Measurements from ENCODE around the gene MTFR2.

MTFR2 gene

DNA sequence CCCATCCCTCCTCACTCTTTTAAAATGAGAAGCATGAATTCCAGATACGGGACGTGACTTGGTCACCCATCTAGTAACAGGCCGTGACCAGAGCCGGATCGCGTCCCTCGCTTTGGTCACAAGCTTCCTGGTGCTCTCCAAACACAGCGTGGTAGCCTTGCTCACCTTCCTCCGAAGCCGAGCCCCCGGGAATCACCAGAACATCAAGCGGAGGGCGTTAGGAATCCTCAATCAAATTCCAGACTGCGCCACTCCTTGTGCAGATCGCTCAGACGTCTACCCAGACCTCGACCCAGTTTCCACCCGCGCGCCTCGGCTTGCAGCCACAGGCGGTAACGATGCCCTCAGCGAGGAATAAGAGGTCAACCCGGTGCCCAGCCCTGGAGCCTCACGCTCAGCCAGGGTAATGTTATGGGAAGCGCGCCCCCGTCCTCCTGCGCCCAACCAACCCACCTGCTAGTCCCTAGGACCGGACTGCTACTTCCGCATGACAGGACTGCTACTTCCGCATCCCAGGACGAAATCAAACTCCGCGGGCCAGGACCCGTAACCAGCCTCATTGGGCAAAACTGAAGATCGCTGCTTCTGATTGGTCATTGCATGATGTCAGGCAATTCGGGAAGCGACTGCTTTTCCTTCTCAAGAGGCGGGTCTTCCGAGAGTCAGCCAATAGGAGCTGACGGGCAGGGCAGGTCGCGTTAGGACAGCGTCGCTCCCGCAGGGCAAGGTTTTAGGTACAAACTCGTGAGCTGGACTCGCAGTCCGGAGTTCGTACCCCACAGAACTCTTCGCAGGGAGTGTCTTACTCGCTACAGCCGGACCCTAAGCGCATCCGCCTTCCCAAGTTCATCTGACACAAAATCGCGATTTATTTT, at the start of gene MTFR2:
Gene MTFR2 (minus strand): TSS at position 501 of the 875 bp plus-strand sequence. CDS start 1,212 bp downstream, outside the sequence.
- peak; percentile 98 for DNase-seq

DNA sequence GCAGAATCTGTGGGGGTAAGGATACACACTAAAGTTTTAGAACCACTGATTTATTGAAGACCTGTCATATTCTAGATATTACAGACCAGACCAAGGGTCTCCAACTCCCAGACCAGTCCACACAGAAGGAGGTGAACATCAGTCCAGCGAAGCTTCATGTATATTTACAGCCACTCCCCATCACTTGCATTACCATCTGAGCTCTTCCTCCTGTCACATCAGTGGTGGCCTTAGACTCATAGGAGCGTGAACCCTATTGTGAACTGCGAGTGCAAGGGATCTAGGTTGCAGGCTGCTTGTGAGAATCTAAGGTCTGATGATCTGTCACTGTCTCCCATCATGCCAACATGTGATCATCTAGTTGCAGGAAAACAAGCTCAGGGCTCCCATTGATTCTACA, 44.5 kb upstream of the MTFR2 start:
- no peak for DNase-seq

DNA sequence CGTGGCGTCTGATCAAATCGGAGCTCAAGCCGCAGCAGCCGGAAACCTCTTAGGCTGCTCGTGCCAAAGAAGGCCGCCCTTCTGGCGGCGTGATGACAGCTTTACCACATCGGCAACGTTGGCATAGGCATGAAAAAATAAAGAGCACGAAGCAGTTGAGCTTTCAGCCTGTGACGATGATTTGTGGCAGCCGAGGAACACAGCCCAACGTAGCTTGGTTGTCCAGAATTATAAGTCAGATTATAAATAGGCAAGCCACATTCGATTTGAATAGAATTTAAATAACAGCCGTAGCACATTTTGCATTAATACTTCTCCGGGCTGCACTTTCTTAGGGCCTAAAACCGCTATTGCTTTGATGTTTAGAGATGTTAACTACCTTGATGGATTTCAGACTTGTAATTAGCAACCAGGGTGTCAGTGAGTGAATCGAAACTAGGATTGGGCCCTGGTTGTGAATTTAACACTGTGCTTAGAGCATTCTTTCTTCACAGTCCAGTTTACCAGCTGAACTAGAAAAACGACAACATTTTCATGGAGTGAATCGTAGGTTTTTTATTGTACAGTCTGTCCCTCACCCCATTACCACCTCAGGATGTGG, 40.4 kb upstream of the MTFR2 start:
- peak; percentile 31 for DNase-seq

DNA sequence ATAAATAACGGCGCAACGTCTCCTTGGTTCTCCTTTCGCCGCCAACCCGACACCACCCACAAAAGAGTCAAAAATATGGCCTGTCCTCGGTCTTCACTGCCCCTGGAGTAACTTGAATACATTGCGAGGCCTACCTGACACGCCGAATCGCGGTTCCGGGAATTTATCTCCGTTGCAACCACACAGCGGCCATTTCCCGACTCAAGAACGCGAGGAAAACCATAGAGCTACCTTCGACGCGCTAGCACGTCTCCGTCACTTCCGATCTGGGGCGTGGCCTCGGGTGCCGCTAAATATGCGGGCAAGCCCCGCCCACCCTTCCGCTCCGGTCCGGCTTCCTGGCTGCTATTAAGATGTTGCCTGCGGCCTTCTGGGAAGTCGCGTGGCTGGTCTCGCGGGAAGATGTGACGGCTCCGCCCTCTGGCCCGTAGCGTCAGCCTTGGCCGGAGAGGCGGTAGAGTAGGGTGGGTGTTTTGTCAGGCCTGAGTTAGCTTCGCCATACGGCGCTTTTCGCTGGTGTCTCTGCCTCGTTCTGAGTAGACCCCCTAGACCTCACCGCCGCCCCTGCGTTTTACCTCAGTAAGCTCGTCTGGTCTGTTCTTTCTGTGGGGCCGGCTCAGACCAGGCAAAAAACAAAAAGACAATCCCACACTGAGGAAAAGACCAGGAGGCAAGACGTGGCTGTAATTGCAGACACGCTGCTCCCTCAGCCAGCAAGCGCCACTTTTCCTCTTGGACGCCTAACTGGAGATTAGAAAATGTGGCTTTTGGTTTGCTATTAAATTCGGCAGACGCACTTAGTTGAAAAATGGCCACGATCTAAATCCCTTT, 39.7 kb upstream of the MTFR2 start, which contains the start of gene BCLAF1:
Gene BCLAF1 (minus strand): TSS at position 268 of the 831 bp plus-strand sequence. CDS start 9,980 bp downstream, outside the sequence.
- peak; percentile 96 for DNase-seq

DNA sequence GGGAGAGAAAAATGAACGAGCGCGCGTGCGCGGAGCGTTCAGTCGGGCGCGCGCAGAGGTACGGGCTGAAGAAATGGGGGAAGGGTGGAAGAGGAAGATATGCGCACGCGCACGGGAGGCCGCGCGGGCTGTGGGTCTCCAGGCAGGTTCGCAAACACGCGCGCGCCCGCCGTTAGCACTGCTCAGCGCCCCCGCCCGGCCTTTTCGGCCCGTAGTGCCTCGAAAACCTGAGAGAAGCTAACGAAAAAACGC, 39.1 kb upstream of the MTFR2 start:
- peak; percentile 86 for DNase-seq

DNA sequence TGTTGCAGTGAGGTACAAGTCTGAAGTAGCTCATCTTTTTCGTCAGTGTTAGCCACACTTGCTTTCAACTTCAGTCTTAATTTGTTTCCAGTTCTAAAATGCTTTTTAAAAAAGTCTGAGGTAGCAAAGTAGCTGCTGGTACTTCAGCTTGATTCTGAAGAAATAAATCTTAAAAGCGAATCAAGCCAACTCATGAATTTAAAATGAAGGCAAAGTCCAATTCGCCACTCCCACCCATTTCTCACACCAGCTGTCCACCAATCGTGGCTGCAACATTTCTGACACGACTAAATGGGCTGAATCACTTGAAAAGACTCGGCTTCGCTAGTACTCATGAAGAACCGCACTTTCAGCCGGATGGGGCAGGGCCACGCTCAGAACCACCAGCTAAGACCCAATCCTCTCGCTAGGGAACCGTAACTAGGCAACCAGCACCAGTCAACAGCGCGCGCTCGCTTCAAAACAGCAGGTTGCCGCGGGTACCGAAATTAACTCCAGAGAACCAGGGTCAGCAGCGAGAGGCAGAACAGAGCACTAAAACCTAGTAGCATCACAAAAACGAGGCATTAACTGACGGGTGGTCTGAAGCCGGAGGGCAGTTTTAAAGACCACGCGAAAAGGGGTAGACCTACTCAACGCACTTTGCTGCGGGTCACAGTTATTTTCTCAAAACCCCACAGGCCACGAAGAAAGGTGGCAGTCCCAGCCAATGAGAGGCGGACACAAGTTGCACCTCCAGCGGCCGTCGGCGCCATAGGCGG, 38.6 kb upstream of the MTFR2 start:
- no peak for DNase-seq

DNA sequence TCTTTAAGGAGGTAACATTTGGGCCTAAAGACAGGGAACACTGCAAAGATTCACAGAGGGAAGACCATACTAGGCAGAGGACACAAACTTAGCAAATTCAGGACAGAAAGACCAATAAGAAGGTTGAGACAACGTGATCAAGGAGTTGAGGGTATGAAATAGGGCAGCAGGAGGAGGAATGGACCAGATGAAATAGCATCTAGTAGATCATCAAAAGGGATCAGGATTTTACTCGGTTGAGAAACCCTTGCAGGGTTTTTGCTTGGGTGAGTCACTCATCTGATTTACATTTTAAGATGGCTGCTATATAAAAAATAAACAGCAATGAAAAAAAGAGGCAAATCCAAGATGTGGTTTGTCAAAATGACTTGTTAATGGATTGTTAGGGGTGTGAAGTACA, 34.8 kb upstream of the MTFR2 start:
- no peak for DNase-seq

DNA sequence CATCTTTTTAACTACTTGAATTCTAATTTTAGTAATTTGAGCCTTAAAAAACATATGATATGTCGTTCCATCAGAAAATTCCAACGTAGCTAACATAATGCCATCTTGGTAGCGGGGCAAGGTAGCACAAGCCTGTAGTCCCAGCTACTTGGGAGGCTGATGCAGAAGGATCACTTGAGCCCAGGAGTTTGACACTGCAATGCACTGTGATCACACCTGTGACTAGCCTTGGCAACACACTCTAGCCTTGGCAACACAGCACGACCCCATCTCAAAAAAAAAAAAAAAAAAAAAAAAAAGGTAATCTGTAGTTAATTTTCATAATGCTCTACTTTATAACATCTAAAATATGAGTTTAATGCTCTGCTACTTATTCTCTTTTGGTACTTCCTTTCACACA, 32.8 kb upstream of the MTFR2 start:
- DNase-seq = no peak

DNA sequence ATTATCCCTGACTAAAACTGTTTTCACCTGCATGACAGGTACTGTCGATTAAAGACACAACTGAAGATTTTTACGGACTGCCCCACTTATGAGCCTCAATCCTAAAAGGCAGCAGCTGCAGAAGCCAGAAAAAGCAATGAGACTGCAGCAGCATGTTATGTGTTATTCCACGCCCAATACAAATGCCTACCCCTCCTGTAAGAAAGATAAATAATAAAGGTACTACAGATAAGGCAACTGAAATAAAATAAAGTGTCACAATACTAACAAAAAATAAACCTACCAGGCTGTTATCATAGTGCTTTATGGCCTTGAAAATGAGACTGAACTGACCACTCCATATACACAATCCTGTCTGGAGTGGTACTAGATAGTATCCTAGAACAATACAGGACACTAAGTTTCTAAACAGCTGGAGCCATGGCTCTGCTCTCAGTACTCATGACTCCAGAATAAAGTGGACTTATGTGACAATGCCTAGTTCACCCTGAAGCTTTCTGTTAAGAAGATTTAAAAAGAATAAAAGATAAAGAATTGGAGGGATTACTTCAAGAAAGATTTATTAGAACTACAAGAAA, 30.0 kb upstream of the MTFR2 start:
- no peak for DNase-seq

DNA sequence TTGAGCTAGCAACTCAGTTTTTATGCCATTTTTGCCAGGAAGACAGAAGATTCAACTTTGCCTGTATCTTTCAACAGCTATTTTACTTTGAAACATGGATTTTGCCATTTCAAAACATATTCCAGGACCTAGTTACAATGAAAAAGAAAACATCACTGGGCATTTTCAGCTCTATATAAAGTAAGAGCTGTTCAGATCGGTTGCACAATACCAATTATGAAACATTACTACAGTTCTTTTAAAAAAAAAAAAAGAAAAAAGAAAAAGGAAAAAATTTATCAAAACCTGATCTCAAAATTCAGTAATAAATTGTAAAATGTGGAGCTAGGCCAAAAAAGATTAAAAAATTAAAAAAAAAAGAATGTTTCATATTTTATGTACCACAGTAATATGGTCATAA, 24.0 kb upstream of the MTFR2 start:
- no peak for DNase-seq

DNA sequence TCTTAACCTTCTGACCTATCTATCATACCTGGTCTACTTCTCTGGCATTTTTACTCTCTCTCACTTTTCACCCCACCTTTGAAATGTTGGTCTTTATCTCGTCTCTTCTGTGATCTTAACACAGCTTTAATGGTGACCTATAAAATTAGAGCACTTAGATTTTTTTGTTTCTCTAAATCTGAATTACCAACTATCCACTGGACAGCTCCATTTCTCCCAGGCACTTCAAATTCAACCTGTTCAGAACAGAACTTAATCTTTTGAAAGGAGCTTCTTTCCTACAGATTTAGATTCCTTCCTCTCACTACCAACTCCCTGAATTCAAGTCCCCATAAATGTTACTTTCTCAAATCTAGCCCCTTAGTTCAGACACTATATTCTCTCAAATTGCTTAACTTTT, 15.0 kb upstream of the MTFR2 start:
- DNase-seq = no peak

DNA sequence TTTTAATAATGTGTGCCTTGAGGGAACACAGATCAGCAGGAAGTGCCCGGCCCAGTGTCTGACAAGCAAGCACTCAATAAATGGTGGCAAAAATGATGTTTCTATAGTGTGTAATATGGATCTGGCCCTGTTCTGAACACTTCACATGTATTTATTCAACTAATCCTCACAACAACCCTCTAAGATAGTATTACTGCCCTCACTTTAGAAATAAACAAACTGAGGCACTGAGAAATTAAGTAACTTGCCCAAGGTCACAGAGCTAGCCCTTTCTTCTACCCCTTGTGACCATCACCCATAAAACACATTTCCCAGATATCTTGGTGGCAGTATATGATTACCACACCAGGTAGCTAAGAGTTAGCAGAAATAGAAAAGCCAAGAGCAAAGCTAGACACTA, 12.8 kb upstream of the MTFR2 start:
- DNase-seq = no peak

DNA sequence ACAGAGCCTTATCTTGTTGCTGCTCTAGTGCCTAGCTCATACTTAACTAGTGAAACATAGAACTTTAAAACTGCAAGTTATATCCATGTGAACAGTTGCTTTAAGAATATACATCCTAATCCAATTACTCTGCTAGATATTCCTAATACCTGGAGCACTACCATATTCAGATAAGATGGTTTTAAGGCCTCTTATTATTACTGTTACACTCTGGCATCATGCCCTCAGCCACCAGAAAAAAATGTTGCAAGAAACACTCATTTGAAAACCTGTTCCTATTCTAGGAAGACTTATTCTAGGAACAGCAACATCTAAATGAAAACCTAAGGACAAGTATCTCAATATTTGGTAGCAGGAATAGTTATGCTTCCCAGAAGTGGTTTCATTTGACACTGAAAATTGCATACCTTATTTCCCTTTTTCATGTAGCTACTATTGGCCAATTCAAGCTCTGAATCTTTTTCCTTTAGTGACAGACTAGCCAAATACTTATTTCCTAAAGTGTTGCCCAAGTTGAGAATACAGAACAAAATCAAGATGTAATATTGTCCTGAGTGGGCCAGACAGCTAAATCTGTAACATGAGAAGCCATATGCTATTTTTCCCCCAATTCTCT, 4.8 kb upstream of the MTFR2 start:
- DNase-seq = no peak

DNA sequence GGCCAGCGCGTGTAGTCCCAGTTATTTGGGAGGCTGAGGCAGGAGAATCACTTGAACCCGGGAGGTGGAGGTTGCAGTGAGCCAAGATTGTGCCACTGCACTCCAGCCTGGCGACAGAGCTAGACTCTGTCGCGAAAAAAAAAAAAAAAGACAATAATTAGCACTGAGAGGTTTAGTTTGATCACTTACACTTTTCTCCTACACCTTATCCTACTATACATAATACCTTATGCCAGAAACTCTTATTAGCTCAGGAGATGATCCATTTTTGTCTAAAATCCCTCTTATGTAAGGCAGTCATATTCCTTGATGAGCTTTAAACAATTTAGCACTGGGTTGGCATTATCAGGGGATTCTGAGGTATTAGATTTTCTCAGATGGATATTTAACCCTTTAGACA, 3.6 kb upstream of the MTFR2 start:
- DNase-seq = no peak

DNA sequence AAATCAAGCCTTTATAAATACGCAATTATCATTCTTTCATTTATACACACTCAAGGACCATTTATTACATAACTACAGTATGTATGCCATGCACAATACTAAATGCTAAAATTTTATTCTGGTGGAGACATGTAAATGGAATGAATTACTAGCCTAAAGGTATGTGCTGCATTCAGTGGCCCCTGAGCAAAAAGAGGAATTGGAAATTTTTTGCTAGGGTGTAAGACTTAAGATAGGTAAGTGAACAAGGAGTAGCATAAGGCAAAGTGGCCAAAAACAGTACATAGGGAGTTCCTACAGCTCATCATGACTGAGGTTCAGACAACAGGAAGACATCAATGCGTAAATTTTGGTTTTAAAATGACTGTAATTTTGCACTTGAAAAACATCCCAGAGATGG, 2.3 kb upstream of the MTFR2 start:
- DNase-seq = no peak

DNA sequence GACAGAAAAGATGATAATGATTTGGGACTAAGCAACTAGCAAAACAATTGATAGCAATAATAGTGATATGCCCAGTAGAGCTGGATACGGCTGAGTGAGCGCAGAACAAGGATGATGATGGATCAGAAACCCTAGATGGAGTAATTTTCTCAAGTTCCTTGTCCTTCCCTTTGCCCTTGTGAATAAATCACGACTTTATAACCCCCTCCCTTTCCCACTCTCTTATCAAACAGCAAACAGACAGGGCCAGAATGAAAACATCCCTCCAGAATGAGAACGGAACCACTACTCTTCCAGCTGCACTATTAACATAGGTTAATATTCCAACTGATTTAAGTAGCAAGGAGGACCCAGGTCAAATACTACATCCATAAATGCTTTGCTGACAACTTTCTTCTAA, 1.3 kb upstream of the MTFR2 start:
- DNase-seq = no peak

DNA sequence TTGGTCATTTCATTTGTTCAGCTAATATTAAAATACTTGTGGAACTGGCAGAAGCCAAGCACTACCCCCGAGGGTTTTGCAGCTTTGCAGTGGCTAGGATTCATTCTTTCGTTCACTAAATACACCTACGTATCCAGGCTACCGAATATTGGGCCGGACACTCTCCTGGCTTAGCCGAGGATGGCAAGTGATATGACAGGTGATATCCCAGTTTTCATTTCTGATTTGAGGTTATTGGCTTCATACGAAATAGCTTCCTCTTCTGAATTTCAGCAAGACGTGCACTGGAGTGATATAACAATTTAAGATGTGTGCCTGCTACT, 536 bp upstream of the MTFR2 start:
- DNase-seq = no peak

DNA sequence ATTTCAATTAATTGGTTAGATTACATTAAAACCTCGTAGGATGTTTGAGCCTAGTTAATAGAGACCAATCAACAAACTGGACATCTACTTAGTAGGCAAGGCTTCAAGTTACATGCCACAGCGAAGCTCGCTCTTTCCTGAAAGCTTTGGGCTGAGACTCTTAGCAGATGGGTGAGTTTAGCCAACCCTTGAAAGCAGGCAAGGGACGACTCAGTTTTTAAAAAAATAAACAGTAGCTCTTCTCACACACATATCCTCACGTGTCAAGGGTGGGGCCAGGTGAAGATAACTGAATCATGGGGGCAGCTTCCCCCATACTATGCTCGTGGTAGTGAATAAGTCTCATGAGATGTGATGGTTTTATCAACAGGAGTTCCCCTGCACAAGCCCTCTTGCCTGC, 775 bp downstream of the MTFR2 start:
- DNase-seq = no peak

DNA sequence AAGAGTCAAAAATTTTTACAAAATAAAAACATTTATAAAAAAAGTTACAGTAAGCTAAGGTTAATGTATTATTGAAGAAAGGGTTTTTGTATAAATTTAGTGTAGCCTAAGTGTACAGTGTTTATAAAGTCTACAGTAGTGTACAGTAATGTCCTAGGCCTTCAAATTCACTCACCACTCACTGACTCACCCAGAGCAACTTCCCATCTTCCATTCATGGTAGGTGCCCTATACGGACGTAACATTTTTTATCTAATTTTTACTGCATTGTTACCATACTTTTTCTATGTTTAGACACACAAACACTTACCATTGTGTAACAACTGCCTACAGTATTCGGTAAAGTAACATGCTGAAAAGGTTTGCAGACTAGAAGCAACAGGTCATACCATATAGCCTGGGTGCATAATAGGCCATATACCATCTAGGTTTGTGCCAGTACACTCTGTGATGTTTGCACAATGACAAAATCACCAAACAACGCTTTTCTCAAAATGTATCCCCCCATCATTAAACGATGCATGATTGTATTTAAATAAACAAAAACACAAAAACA, 6.0 kb downstream of the MTFR2 start:
- no peak for DNase-seq

DNA sequence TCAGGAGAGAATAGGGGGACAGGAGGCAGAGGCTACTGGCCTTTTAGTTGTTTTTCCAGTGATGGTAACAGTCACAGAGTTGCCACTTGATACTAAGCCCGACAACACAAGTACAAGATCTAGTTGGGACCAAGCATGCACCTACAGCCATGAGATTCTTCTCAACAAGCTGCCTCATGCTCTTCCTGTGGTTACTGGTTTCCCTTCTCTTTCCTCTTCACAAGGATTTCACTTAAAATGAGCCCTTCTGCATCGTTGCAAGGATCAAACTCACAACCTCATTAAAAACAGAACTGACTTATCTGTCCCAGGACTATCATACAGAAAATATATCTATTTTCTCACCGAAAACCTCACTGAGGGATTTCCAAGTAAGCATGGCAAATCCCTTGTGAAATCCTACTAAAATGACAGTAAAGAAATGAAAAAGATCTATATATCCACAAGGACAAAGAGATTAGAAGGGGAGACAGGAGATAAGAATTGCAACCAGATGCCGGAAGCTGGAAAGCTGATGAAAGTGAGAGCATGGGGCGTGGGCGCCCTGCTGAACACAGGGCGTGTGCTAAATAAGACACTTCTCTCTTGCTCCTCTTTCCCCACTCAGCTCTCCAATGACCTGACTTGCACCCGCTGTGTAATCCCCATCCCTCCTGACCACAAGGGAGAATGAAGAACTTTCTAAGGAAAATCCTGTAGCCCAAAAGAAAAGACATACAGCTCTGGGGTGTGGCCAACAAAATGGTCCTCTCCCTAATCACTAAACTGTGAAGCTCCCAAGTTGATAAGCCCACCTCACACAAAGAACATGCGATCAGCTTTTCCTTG, 13.4 kb downstream of the MTFR2 start:
- DNase-seq = no peak

DNA sequence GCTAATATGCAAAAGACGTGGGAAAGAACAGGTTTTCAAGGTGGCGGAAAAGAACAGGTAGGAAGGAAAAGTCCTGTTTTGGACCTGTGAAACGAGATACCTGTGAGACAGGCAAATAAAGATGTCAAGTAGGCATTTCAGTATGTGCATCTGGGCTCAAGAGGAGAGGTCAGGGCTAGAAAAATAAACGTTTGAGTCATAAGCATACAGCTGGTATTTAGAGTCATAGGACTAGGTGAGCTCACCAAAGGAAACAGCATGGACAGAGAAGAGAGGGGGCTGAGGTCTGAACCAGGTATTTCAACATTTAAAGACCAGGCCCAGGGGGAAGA, 14.9 kb downstream of the MTFR2 start:
- DNase-seq = no peak

Data from NCI-H1417 treated with DMSO at 0.1 percent for 48 hours (cell line).